MG63 (cell line): Measurements from ENCODE around the gene CPE. TPM values are rescaled to one million over a fixed set of nuclear protein-coding genes. Genes with fewer than 3 reads are reported as not detected.

Experiments
- DNase-seq: peaks from one replicate; pipeline ENCODE4 v3.0.0-alpha.2; 2020
- H3K27me3 ChIP-seq: fragments of 250-450 bp; sonication (Bioruptor Pico); 2 replicates; pipeline ENCODE4 v1.5.1; 2020; ENCODE audit warnings: mild to moderate bottlenecking, moderate library complexity
- H3K36me3 ChIP-seq: fragments of 250-450 bp; sonication (Bioruptor Pico); 2 replicates; pipeline ENCODE4 v1.5.1; 2020; ENCODE audit warnings: mild to moderate bottlenecking, moderate library complexity
- H3K4me3 ChIP-seq: fragments of 250-450 bp; sonication (Bioruptor Pico); 2 replicates; pipeline ENCODE4 v1.5.1; 2020; ENCODE audit warnings: mild to moderate bottlenecking, moderate library complexity
- H3K9me3 ChIP-seq: fragments of 250-450 bp; sonication (Bioruptor Pico); 2 replicates; pipeline ENCODE4 v1.5.1; 2020; ENCODE audit warnings: mild to moderate bottlenecking, moderate library complexity
- total RNA-seq: library from RNA; depleted of rRNA; stranded (reverse); fragments of >200 nt; shearing (Covaris generic); gene quantifications from 2 replicates; pipeline ENCODE4 v1.2.3, GENCODE V29; 2014; ENCODE audit warnings: low replicate concordance; rRNA removed

CPE gene
- total RNA-seq, 1 experiment from 2014 or later = 17.1 TPM

- H3K27me3 ChIP-seq = no peaks in the 10 kb centered on the region
- no peak for DNase-seq
Measured at GRCh38 chr4:165540206-165540830, 161.5 kb downstream of the CPE start.

GRCh38 chr4:165541851-165542459 is 163.1 kb downstream of the CPE start:
- H3K27me3 ChIP-seq = no peaks in the 10 kb centered on the region
- no peak for DNase-seq
- no peaks in the 10 kb centered on the region for H3K36me3 ChIP-seq
- H3K4me3 ChIP-seq = no peak overlapping the region
- no peaks in the 10 kb centered on the region for H3K9me3 ChIP-seq

More at GRCh38 chr4:165540206-165540830, 161.5 kb downstream of the CPE start:
- no peaks in the 10 kb centered on the region for H3K9me3 ChIP-seq
- H3K4me3 ChIP-seq = no peak overlapping the region
- no peaks in the 10 kb centered on the region for H3K36me3 ChIP-seq

GRCh38 chr4:165542476-165542875 is 163.7 kb downstream of the CPE start:
- no peaks in the 10 kb centered on the region for H3K9me3 ChIP-seq
- H3K36me3 ChIP-seq = no peaks in the 10 kb centered on the region
- DNase-seq = no peak
- H3K27me3 ChIP-seq = no peaks in the 10 kb centered on the region
- H3K4me3 ChIP-seq = no peak overlapping the region

Other genes with a start within 250 kb of the CPE start
- gene KLHL2, start 171.4 kb upstream of the CPE start, total RNA-seq = 4.8 and 15.0 TPM in 2 replicates
- gene MSMO1, start 51.3 kb upstream of the CPE start, total RNA-seq = 58.1 and 77.1 TPM in 2 replicates